Stimulated activated CD4-positive, alpha-beta T cell treated with anti-CD3 and anti-CD28 coated beads, Interleukin-1b, Interleukin-23, amount 100 ng/mL, for 24 hours (primary cell): ENCODE data around the gene C12orf50.
"Not testable (repeated sequence)": the region's sequence is repeated elsewhere in the genome, so short reads cannot be mapped to it uniquely, and the experiment has no call there.

Source experiments
- DNase-seq, 4 experiments: peaks; one replicate each; pipeline ENCODE4 v3.0.0-alpha.2; 2020; ENCODE audit warnings: low read depth in 4 of 4, low spot score in 1 of 4

Gene C12orf50, protein sequence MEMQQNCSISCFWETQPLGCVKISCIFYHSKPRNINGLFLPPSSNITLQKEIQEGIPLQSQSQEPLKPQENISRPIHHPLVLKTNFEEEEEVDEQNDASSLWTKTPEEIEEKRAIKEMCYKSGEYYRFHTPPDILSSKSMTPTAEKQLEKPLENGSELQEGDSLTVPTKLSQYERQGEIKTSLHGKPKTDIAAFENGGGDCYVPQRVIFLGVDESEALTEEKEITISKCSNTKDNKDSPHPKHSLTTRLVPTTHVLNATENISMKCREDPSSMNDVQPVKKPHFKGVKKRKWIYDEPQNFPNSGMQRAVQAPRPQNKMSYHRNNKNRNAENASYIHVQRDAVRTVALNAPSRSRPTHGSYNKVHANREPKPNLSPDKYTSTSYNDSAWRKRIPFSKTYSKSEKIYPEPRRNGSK

DNA sequence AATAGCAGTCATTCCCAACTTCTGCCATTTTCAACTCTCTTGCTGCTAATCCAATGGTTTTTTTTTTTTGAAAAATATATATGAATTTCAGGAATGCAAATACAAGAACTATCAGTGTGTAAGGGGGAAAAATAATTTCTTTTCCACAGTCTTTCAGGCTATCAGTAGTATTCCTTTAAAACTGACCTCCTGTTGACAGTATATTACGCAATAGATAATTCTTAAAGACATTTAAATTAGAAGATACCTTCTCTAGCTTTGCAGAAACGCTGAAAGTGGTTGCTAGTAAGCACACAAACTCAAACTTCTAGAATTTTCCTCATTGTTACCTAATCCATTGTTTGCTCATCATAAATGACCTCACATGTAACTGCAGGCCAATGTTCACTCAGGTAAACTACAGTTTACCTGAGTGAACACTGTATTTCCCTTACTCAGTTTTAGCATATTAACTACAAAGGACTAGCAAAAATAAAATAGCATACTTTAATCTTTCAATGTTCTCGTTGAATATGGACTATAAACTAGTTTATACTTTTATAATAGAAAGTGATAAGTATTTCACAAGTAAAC lies at the start of gene C12orf50:
Gene C12orf50, minus strand, starts transcription at position 309 of the 573 bp plus-strand sequence. CDS start 2,439 bp downstream, outside the sequence.
- no peak for DNase-seq

DNA sequence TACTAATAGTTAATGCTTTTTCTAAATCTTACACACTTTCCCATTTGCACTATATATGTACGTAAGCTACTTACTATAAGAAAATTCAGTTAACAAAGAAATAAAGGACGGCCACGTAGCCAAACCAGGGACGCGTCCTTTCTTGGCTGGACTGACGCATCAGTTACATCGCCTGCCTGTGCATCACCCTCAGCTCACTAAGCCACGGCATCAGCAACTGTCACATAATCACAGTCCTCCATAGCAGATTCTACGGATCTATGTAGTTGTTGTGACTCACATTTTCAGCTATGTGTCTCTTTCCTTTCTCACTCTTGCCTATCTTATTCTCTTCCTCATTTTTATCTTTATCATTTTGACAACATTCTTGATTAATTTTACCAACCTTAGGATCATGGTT lies 38.1 kb upstream of the C12orf50 start:
- DNase-seq = no peak

DNA sequence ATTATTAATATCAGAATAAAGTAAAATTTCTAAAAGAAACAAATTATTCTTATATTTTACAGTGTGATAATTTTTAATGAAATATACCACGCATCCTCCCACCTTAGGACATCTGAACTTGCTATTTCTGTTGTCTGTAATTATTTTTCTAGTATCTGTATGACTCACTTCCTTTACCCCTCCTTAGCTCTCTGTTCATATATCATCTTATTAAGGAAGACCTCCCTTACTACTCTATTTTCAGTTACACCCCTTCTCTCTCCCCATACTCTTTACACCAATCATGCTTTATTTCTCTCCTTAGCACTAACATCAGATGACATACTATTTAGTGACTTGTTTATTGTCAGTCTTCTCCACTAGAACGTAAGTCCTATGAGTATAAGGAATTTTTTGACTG lies 34.2 kb upstream of the C12orf50 start:
- DNase-seq = no peak

DNA sequence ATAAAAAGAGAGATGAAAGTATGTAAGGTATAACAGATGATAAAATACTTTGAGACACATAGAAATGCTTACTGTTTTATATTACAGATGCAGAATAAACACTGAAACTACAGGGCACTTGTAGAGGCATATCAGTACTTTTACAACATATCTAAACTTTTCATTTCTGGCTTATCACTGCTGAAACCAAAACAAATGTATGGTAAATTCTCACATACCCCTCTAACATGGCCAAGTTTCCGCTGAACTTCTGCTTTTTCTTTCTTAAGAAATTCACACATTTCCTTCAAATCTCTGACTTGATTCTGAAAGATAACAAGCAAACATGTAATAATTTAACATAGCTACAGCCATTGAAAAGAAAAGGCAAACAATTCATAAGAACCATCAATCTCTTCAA lies 33.3 kb upstream of the C12orf50 start:
- DNase-seq = no peak

DNA sequence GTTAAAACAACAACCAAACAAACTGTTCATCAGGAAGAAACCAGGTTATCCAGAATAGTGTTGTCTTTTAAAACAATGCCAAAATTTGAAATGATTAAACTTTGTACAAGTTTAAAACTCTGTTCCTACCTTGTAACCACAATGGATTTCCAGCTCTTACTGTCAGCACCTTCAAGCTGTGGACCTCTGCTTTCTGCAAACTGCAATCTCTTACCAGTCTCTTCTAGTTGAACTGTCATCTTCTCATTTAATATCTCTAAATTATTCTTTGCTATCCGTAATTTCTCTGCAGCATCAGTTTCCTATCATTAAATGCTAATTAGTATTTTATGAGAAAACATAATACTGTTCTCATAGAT lies 29.5 kb upstream of the C12orf50 start:
- DNase-seq = no peak

DNA sequence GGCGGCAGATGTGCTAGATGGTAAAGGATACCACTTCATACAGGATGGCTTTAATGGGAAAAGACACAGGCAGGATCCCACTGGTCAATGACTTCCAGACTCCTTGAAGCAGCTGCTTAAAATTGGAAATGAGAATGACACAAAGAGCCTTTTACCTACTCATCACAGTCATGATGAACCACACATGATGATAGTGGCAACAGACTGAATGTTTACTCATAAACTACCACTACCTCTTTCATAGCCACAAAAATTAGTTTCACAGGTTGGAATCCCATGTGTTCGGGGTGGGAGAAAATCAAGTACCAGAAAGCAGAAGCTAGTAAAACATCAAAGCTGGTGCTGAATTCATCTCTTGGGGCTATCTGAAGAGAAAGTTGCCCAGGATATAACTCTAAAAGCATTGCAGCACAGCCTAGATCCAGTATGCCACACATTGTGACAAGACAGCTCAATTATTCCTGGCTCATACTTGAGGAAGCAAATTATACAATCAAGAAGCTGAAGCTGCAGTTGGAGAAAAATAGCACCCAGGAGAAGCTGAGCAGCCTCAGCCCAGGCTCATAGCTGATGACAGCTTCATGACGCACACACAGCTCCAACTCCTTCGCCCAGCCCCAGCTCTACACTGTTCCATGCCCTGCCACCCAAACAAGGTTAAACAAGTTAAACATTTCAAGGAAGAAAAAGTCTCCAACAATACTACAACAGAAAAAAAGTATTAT lies 29.0 kb upstream of the C12orf50 start:
- DNase-seq = no peak

DNA sequence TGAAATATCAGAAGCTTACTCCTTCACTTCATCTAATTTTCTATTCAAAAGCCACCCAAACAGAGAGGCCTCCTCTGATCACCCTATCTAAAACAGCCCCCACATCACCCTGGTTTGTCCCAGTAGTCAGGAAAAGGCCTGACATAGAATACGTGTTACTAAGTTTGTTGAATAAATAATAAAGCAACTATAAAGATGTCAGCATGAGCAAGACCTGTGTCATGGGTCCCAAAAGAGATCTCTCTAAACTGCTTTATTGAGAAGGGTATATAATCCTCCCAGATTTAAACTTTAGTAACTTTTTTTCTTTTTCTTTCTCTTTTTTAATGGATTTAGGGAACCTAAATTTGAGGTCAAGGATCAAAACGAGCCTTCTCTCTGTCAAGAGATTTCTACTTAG lies 27.4 kb upstream of the C12orf50 start:
- no peak for DNase-seq

DNA sequence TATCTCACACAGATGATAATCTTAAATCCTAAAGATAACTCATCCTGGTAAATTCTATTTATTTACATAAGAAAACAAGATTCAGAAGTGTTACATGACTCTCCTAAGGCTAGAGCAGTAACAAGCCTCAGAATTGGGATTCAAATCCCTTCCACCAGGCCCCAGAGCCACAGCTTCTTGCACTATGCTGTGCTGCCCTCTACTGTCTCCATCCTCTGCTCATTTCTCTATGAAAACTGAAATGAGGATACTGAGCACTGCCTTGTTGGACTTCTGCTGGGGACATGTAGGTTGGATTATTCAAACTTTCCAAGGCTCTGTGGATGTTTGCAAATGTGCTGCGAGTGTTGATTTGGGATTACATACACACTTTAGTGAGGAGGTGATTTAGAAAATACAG lies 23.5 kb upstream of the C12orf50 start:
- DNase-seq = no peak

DNA sequence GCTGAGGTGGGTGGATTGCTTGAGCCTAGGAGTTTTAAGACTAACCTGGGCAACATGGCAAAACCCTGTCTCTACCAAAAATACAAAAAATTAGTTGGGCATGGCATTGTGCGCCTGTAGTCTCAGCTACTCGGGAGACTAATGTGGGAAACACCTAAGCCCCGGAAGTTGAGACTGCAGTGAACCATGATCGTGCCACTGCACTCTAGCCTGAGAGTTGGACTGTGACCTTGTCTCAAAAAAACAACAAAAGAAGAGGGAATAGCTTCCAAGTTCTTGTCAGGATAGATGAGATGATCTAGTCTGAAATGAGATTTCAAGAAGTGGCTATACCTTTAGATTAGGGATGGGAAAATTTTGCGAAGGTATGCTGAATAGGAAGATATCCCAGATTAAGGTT lies 14.8 kb upstream of the C12orf50 start:
- no peak for DNase-seq

DNA sequence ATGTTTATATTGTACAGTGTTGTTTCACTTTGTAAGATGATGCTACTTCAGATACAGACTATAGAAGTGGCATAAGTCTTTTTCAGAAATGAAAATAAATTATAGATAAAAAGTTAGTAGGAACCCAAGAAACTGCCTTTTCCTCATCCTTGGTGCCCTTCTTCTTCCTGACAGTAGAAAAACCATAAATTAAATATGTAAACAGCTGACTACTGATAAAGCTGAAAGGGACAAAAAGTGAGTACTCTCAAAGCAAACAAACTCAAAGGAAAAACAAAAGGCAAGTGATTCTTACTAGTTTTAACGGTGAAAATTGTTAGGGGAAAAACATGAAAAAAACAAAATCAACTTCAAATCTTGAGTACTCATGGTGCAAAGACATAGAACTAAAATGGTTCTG lies 8.6 kb upstream of the C12orf50 start:
- DNase-seq = no peak

DNA sequence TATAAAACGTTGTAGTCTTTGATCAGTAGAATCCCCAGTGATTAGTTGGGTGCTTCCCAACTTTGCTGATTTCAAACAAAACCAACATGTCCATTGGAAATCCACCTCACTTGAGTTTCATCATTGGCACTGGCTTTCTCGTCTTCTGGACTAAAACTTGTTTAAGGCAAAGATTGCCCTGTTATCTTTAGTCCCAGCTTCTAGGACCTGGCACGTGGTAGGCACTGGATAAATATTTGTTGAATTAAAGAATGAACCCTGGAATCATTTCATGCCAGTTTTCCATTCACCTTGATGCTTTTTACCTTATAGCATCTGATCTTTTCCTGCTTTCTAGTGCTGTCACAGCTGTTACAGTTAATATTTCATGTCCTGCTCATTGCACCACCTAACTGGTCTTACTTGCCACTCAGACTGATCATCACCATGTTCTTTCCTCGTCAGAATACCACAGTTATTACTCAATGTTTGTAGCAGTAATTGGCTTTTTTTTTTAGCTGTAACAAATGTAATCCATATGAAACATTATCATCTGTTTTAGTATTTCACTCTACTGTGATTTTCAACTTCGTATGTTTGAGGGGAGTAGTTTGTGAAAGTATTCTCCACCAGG lies 7.3 kb upstream of the C12orf50 start:
- no peak for DNase-seq

DNA sequence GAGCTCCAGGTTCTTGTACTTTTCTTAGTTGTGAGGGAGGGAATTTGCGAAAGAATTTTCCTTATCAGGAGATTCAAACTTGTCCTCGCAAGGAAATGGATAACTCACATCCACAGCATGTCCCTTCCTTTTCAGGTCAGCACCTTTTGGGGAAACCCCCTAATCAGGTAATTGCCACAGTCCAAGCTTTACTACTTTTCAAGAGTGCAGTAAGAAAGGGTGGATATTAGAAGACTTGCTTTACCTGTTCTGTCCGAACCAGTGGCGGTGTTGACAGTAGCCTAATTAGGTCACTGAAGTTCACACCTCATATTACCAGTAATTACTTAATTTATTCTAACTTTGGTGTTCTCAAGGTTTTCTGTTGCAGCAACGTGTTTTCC lies 6.7 kb upstream of the C12orf50 start:
- no peak for DNase-seq

DNA sequence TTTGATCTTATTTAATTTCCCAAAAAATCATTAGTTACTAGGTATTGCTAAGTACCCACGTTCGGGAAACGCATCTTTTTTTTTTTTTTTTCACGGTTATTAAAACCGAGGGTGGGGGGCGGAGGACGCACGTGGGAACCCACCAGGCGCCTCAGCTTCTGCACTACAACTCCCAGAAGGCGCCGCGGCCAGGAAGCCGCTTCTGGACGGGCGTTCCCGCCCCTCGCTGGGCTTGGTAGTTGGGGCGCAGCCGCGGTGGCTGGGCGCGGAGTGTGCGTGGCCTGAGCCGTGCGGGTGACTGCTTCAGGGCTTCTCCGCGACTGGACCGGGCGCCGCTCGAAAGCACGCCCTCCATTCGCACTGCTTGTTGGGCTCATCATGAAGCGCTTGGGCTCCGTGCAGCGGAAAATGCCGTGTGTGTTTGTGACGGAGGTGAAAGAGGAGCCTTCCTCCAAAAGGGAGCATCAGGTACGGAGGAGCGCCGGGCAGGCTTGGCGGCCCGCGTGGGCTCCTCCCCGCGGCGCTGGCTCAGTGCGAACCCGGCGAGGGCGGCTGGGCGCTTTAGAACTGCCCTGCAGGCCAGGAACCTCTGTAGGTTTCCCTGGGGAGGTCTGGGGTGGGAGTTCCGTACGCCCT lies 6.2 kb upstream of the C12orf50 start:
- DNase-seq = peak; percentile 76 to 86 (median 80)

DNA sequence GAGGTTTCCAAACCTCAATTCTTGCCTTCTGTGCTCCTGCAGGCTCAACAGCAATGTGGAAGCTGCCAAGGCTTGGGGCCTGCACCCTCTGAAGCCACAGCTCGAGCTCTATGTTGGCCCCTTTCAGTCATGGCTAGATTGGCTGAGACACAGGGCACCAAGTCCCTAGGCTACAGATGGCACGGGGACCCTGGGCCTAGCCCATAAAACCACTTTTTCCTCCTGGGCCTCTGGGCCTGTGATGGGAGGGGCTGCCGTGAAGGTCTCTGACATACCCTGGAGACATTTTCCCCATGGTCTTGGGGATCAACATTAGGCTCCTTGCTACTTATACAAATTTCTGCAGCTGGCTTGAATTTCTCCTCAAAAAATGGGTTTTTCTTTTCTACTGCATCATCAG lies 2.0 kb upstream of the C12orf50 start:
- not testable (repeated sequence) for DNase-seq

DNA sequence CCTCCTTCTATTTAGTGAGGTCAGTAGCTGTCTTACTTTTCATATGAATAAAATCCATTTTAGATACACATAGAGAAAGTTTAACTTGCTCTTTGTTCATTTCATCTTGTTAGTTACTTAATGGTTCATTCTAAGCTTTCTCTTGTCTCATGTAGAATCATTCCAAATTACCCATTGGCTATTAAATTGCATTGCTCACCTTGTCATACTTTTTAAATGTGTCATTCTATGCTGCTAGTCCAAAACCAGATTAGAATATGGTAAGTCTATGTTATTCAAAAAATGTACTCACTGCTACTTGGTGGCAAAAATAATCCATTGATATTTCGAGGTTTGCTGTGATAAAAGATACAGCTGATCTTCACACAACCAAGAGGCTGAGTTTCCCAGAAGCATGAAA lies 3.0 kb downstream of the C12orf50 start:
- no peak for DNase-seq

DNA sequence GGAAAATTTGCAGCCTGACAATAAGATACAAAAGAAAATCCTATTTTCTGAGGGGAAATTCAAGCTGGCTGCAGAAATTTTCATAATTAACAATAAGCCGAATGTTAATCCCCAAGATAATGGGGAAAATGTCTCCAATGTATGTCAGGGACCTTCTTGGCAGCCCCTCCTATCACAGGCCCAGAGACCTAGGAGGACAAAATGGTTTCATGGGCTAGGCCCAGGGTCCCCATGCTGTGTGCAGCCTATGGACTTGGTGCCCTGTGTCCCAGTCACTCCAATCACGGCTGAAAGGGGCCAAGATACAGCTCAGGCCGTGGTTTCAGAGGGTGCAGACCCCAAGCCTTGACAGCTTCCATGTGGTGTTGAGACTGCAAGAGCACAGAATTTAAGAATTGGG lies 11.2 kb downstream of the C12orf50 start:
- no peak for DNase-seq

DNA sequence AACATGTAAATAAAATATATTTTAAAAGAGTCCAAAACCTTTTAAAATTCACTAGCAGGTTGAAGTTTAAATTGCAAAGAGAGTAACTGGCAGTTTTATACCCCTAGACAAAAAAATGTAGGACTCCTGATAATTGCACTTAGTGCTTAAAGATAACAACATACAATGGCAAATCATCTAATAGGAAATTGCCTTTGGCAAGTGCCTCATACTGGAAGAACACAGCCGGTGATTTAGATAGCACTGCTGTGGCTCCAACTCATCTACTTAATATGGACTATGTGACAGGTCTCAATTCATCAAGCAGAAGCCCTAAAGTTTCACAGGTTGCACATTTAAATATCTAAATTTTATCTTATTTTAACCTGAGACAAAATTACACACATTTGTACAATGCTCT lies 13.4 kb downstream of the C12orf50 start:
- no peak for DNase-seq

DNA sequence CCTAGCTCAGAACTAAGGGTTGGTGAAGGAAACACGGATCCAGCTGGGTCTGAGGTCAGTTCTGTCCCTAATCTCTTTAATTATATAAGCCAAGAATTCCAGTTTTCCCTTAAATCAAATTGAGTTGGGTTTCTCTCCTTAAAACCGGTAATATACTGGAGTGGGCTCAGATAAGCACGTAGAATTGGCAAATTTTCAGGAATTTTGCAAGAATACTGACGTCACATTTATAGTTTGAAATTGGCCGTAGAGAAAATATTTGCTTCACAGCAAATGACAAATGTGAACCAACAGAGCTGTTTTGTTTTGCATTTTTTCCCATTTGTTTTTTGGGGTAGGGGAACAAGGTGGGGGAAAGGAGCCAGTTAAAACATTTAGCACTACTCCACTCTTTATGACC lies 17.4 kb downstream of the C12orf50 start:
- no peak for DNase-seq

DNA sequence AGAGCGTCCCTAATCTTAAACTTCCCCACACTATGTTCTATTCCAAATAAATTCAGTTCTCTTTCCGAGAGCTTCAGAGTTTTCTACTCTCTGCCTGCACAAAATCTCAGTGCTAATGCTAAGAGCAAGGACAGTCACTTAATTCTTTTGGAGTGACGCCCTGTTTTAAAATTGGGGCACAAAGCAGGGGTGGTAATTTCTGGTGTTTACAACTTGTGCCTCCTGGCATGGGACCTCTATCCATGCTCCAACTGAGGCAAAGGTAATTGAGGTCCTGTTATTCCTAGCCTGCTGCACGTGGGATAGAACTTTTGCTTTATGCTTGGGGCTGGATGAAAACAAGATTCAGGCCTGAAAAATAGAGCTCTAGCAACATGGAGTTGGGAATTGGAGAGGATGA lies 22.9 kb downstream of the C12orf50 start:
- DNase-seq = no peak

DNA sequence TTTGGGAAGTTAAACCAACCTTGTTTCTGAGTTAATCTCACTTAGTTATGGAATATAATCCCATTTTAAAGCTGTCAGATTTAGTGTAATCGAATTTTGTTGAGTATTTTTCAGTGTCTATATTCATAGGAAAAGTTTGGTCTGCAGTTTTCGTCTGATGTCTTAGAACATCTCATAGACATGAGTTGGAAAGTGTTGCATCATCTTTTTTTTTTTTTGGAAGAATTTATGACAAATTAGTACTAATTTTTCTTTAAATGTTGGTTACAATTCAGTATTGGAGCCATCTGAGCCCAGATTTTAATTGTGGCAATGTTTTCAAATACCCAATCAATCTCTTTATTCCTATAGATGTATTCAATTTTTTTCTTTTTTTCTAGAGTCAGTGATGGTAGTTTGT lies 27.9 kb downstream of the C12orf50 start:
- no peak for DNase-seq

DNA sequence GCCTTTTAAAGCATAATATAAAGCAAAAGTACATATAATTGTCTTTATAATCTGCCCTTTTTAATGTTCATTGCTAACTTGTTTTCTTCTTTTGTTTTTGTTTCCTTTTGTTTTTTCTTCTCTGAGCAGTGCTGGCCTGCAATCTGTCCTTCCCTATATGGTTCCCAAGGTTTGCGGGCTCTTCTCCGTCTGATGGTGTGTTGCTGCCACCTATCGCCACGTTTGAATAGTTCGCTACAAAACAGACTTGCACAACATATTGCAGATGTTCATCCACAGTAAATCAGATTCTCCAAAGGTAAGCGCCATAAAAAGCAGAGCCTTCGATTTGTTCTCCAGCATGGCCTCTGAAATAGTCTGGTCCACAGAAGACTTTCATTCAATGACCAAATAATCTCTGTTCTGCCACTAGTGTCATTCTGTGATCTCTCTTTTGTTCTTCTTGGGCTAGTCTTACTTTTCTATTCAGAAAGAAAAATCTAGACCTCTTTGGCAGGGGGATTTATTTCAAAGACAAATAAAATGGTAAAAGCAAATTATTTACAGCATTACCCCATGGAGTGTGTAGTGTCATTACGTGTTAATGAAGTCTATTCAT lies 33.5 kb downstream of the C12orf50 start:
- DNase-seq = peak in 3 of 4 experiments; percentile 7 to 11 (median 7)
